ENCODE results near the gene NDE1. TPM values are rescaled to one million over a fixed set of nuclear protein-coding genes. Genes with fewer than 3 reads are reported as not detected.

The NDE1 gene
- polyA plus RNA-seq, 1 donor (not counting 4 experiments of a cell fraction or from before 2014, with no cell fraction given) = 37.8 TPM

GRCh38 chr16:15635926-15636325, 14.1 kb upstream of the NDE1 start:
- no peak overlapping the region for H3K27ac ChIP-seq (ENCODE audit: control insufficient read depth, insufficient read depth, low read length)
- FAIRE-seq = no peak
- dilution Hi-C loops (cut with MboI; ENCODE audit: extremely low pct_ligation_motif_present, low sequenced_read_pairs) = no loop called here
- no peaks in the 10 kb centered on the region for H3K4me1 ChIP-seq (ENCODE audit: control insufficient read depth, extremely low read depth, insufficient read depth, low read length)
- H3K9me3 ChIP-seq (ENCODE audit: control insufficient read depth, low read depth, low read length) = no peaks in the 10 kb centered on the region
- no peaks in the 10 kb centered on the region for H3K27me3 ChIP-seq (ENCODE audit: control insufficient read depth, extremely low read depth, insufficient read depth, low read length)
- no peak for DNase-seq (ENCODE audit: low read depth, low spot score)
- no peaks in the 10 kb centered on the region for H3K9me1 ChIP-seq (ENCODE audit: control insufficient read depth, extremely low read depth, insufficient read depth, low read length)
- no peak overlapping the region for H3K9ac ChIP-seq (ENCODE audit: control insufficient read depth, extremely low read depth, insufficient read depth, low read length)
- no peak overlapping the region for H2AFZ ChIP-seq (ENCODE audit: control insufficient read depth, low read length)
- H4K20me1 ChIP-seq (ENCODE audit: control insufficient read depth, extremely low read depth, insufficient read depth, low read length) = no peaks in the 10 kb centered on the region
- H3K4me2 ChIP-seq (ENCODE audit: control insufficient read depth, extremely low read depth, insufficient read depth, low read depth, low read length) = no peak overlapping the region
- peaks cover 26 to 29% of the 10 kb centered on the region in 2 experiments for H3K36me3 ChIP-seq (ENCODE audit: control insufficient read depth in 2 of 2, extremely low read depth in 1 of 2, insufficient read depth in 2 of 2, low read length in 2 of 2)
- no peak overlapping the region for H3K4me3 ChIP-seq (ENCODE audit: control insufficient read depth in 2 of 3, extremely low read depth in 1 of 3, insufficient read depth in 2 of 3, low read depth in 1 of 3, low read length in 3 of 3)
- TF ChIP-seq EZH2 (IDR thresholded peaks at IDR 0.05; ENCODE audit: low read length) = no peak
- TF ChIP-seq, protein P1, sequence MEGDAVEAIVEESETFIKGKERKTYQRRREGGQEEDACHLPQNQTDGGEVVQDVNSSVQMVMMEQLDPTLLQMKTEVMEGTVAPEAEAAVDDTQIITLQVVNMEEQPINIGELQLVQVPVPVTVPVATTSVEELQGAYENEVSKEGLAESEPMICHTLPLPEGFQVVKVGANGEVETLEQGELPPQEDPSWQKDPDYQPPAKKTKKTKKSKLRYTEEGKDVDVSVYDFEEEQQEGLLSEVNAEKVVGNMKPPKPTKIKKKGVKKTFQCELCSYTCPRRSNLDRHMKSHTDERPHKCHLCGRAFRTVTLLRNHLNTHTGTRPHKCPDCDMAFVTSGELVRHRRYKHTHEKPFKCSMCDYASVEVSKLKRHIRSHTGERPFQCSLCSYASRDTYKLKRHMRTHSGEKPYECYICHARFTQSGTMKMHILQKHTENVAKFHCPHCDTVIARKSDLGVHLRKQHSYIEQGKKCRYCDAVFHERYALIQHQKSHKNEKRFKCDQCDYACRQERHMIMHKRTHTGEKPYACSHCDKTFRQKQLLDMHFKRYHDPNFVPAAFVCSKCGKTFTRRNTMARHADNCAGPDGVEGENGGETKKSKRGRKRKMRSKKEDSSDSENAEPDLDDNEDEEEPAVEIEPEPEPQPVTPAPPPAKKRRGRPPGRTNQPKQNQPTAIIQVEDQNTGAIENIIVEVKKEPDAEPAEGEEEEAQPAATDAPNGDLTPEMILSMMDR (optimal IDR thresholded peaks at IDR 0.05 in 1 of 3, IDR thresholded peaks at IDR 0.05 in 1 of 3, conservative IDR thresholded peaks at IDR 0.05 in 1 of 3; ENCODE audit: extremely low read depth in 1 of 3, insufficient read depth in 2 of 3, low read length in 3 of 3) = no peak
- H3K79me2 ChIP-seq (ENCODE audit: control insufficient read depth, insufficient read depth, low read length) = peaks cover 11% of the 10 kb centered on the region

GRCh38 chr16:15636392-15636873, 13.6 kb upstream of the NDE1 start:
- no peaks in the 10 kb centered on the region for H3K27me3 ChIP-seq (ENCODE audit: control insufficient read depth, extremely low read depth, insufficient read depth, low read length)
- H4K20me1 ChIP-seq (ENCODE audit: control insufficient read depth, extremely low read depth, insufficient read depth, low read length) = no peaks in the 10 kb centered on the region
- H3K9ac ChIP-seq (ENCODE audit: control insufficient read depth, extremely low read depth, insufficient read depth, low read length) = no peak overlapping the region
- no peak overlapping the region for H3K4me2 ChIP-seq (ENCODE audit: control insufficient read depth, extremely low read depth, insufficient read depth, low read depth, low read length)
- no peaks in the 10 kb centered on the region for H3K9me1 ChIP-seq (ENCODE audit: control insufficient read depth, extremely low read depth, insufficient read depth, low read length)
- TF ChIP-seq EZH2 (IDR thresholded peaks at IDR 0.05; ENCODE audit: low read length) = no peak
- TF ChIP-seq, protein P1 (optimal IDR thresholded peaks at IDR 0.05 in 1 of 3, IDR thresholded peaks at IDR 0.05 in 1 of 3, conservative IDR thresholded peaks at IDR 0.05 in 1 of 3; ENCODE audit: extremely low read depth in 1 of 3, insufficient read depth in 2 of 3, low read length in 3 of 3) = no peak
- H3K4me3 ChIP-seq (ENCODE audit: control insufficient read depth in 2 of 3, extremely low read depth in 1 of 3, insufficient read depth in 2 of 3, low read depth in 1 of 3, low read length in 3 of 3) = no peak overlapping the region
- peaks cover 2% of the 10 kb centered on the region for H3K4me1 ChIP-seq (ENCODE audit: control insufficient read depth, extremely low read depth, insufficient read depth, low read length)
- dilution Hi-C loops (cut with MboI; ENCODE audit: extremely low pct_ligation_motif_present, low sequenced_read_pairs) = no loop called here
- FAIRE-seq (no peak), DNase-seq (ENCODE audit: low read depth, low spot score) (no peak)
- H3K79me2 ChIP-seq (ENCODE audit: control insufficient read depth, insufficient read depth, low read length) = peaks cover 16% of the 10 kb centered on the region
- H2AFZ ChIP-seq (ENCODE audit: control insufficient read depth, low read length) = no peak overlapping the region
- no peak overlapping the region for H3K27ac ChIP-seq (ENCODE audit: control insufficient read depth, insufficient read depth, low read length)
- peaks cover 24 to 29% of the 10 kb centered on the region in 2 experiments for H3K36me3 ChIP-seq (ENCODE audit: control insufficient read depth in 2 of 2, extremely low read depth in 1 of 2, insufficient read depth in 2 of 2, low read length in 2 of 2)
- no peaks in the 10 kb centered on the region for H3K9me3 ChIP-seq (ENCODE audit: control insufficient read depth, low read depth, low read length)

Measured in keratinocyte (primary cell).